DMS114 treated with DMSO at 0.1 percent for 48 hours (cell line): ENCODE data around the gene BORA.
"Not testable (repeated sequence)": the region's sequence is repeated elsewhere in the genome, so short reads cannot be mapped to it uniquely, and the experiment has no call there.

Experiments
- DNase-seq: peaks from one replicate; lab custom pipeline; 2025; ENCODE audit not compliant: unreplicated experiment; lab: John Stamatoyannopoulos, UW

Gene BORA

GRCh38 chr13:72727417-72728289 lies at the start of gene BORA, which contains the start of gene MZT1:
TSS of gene BORA (plus strand) at chr13:72727923. CDS start at chr13:72728941, 1,018 bp downstream.
TSS of gene MZT1 (minus strand) at chr13:72727629. CDS start at chr13:72727602, 27 bp downstream.
- DNase-seq: peak; percentile 81

- no peak for DNase-seq
Measured at GRCh38 chr13:72678312-72678711, 49.4 kb upstream of the BORA start.

GRCh38 chr13:72680353-72680752 lies 47.4 kb upstream of the BORA start:
- DNase-seq: no peak

- no peak for DNase-seq
Measured at GRCh38 chr13:72686766-72687165, 41.0 kb upstream of the BORA start.

GRCh38 chr13:72689181-72689696 lies 38.5 kb upstream of the BORA start:
- no peak for DNase-seq

GRCh38 chr13:72692884-72693514 lies 34.7 kb upstream of the BORA start:
- no peak for DNase-seq

GRCh38 chr13:72693832-72694231 lies 33.9 kb upstream of the BORA start:
- no peak for DNase-seq

GRCh38 chr13:72694314-72694713 lies 33.4 kb upstream of the BORA start:
- no peak for DNase-seq

- DNase-seq: peak; percentile 8
Measured at GRCh38 chr13:72696579-72696978, 31.1 kb upstream of the BORA start.

GRCh38 chr13:72698164-72698563 lies 29.6 kb upstream of the BORA start:
- DNase-seq: no peak

GRCh38 chr13:72700509-72700908 lies 27.2 kb upstream of the BORA start:
- DNase-seq: no peak

GRCh38 chr13:72716776-72717175 lies 10.9 kb upstream of the BORA start:
- no peak for DNase-seq

- DNase-seq: not testable (repeated sequence)
Measured at GRCh38 chr13:72726185-72726584, 1.5 kb upstream of the BORA start.

- no peak for DNase-seq
Measured at GRCh38 chr13:72726726-72727416, 852 bp upstream of the BORA start.

- no peak for DNase-seq
Measured at GRCh38 chr13:72728290-72728605, 525 bp downstream of the BORA start.

GRCh38 chr13:72737033-72737432 lies 9.3 kb downstream of the BORA start:
- DNase-seq: no peak

- DNase-seq: no peak
Measured at GRCh38 chr13:72740015-72740414, 12.3 kb downstream of the BORA start.

GRCh38 chr13:72745260-72745659 lies 17.5 kb downstream of the BORA start:
- DNase-seq: no peak

GRCh38 chr13:72751220-72751619 lies 23.5 kb downstream of the BORA start:
- DNase-seq: no peak

GRCh38 chr13:72754111-72754510 lies 26.4 kb downstream of the BORA start:
- DNase-seq: no peak

- DNase-seq: no peak
Measured at GRCh38 chr13:72757792-72758535, 30.2 kb downstream of the BORA start.
